HEK293 (cell line): ENCODE data around the gene NOG.

Experiments
- CTCF ChIP-seq: fragments of 450-650 bp; formaldehyde crosslinking; IDR thresholded peaks from 2 replicates; pipeline ENCODE4 v1.5.1; 2016; ENCODE audit warnings: missing biosample characterization, missing genetic modification characterization
- KLF10 ChIP-seq: fragments of 450-650 bp; IDR thresholded peaks from 2 replicates; pipeline ENCODE4 v1.5.1; 2018; ENCODE audit warnings: missing biosample characterization, mild to moderate bottlenecking, missing genetic modification characterization
- TCF7L2 ChIP-seq: IDR thresholded peaks from 2 replicates; pipeline ENCODE4 v1.6.1; 2011; ENCODE audit warnings: low read depth, mild to moderate bottlenecking, inconsistent platforms, low read length, moderate library complexity, borderline replicate concordance
- YY1 ChIP-seq: fragments of 450-650 bp; formaldehyde crosslinking; IDR thresholded peaks from 2 replicates; pipeline ENCODE4 v1.5.1; 2018; ENCODE audit warnings: missing biosample characterization, missing genetic modification characterization
- ZNF121 ChIP-seq: fragments of 450-650 bp; formaldehyde crosslinking; IDR thresholded peaks from 2 replicates; pipeline ENCODE4 v1.5.1; 2016; ENCODE audit warnings: missing biosample characterization, missing genetic modification characterization
- ZNF138 ChIP-seq: fragments of 450-650 bp; formaldehyde crosslinking; IDR thresholded peaks from 2 replicates; pipeline ENCODE4 v1.5.1; 2016; ENCODE audit warnings: missing biosample characterization, missing genetic modification characterization, borderline replicate concordance
- ZNF391 ChIP-seq: fragments of 450-650 bp; formaldehyde crosslinking; IDR thresholded peaks from 2 replicates; pipeline ENCODE4 v1.5.1; 2016; ENCODE audit warnings: low read depth, missing biosample characterization, missing genetic modification characterization, borderline replicate concordance
- ZNF530 ChIP-seq: fragments of 450-650 bp; formaldehyde crosslinking; IDR thresholded peaks from 2 replicates; pipeline ENCODE4 v1.5.1; 2016; ENCODE audit warnings: low read depth, missing biosample characterization, missing genetic modification characterization
- ZNF785 ChIP-seq: fragments of 450-650 bp; formaldehyde crosslinking; IDR thresholded peaks from 2 replicates; pipeline ENCODE4 v1.5.1; 2016; ENCODE audit warnings: missing biosample characterization, missing genetic modification characterization
- ZNF830 ChIP-seq: fragments of 450-650 bp; IDR thresholded peaks from 2 replicates; pipeline ENCODE4 v1.5.0; 2018; ENCODE audit warnings: missing biosample characterization, missing genetic modification characterization, low read depth, mild to moderate bottlenecking, moderate library complexity
- ZSCAN16 ChIP-seq: fragments of 450-650 bp; formaldehyde crosslinking; IDR thresholded peaks from 2 replicates; pipeline ENCODE4 v1.5.1; 2016; ENCODE audit warnings: missing biosample characterization, missing genetic modification characterization
- TF ChIP-seq, protein P1 (sequence below): fragments of 450-650 bp; formaldehyde crosslinking; IDR thresholded peaks from 2 replicates; pipeline ENCODE4 v1.5.1; 2016; ENCODE audit warnings: missing biosample characterization, missing genetic modification characterization, low read depth
- TF ChIP-seq, protein P2 (sequence below): fragments of 450-650 bp; formaldehyde crosslinking; IDR thresholded peaks from 2 replicates; pipeline ENCODE4 v1.5.1; 2016; ENCODE audit warnings: missing biosample characterization, missing genetic modification characterization
- TF ChIP-seq, protein P3 (sequence below): fragments of 450-650 bp; formaldehyde crosslinking; IDR thresholded peaks from 2 replicates; pipeline ENCODE4 v1.5.1; 2016; ENCODE audit warnings: missing biosample characterization, missing genetic modification characterization

- TF ChIP-seq, protein P1, sequence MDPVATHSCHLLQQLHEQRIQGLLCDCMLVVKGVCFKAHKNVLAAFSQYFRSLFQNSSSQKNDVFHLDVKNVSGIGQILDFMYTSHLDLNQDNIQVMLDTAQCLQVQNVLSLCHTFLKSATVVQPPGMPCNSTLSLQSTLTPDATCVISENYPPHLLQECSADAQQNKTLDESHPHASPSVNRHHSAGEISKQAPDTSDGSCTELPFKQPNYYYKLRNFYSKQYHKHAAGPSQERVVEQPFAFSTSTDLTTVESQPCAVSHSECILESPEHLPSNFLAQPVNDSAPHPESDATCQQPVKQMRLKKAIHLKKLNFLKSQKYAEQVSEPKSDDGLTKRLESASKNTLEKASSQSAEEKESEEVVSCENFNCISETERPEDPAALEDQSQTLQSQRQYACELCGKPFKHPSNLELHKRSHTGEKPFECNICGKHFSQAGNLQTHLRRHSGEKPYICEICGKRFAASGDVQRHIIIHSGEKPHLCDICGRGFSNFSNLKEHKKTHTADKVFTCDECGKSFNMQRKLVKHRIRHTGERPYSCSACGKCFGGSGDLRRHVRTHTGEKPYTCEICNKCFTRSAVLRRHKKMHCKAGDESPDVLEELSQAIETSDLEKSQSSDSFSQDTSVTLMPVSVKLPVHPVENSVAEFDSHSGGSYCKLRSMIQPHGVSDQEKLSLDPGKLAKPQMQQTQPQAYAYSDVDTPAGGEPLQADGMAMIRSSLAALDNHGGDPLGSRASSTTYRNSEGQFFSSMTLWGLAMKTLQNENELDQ, result no peak
- TF ChIP-seq ZNF785 (tag by site-specific recombination), result no peak
- no peak for TF ChIP-seq ZNF121 (tag by site-specific recombination)
- TF ChIP-seq KLF10 (tag by site-specific recombination), result no peak
- no peak for TF ChIP-seq ZNF830 (tag by site-specific recombination)
- no peak for TF ChIP-seq ZSCAN16 (tag by site-specific recombination)
- TF ChIP-seq YY1 (tag by site-specific recombination), result no peak
- no peak for TF ChIP-seq ZNF138 (tag by site-specific recombination)
- TF ChIP-seq CTCF (tag by site-specific recombination), result no peak
- no peak for TF ChIP-seq ZNF530 (tag by site-specific recombination)
- TF ChIP-seq, protein P2, sequence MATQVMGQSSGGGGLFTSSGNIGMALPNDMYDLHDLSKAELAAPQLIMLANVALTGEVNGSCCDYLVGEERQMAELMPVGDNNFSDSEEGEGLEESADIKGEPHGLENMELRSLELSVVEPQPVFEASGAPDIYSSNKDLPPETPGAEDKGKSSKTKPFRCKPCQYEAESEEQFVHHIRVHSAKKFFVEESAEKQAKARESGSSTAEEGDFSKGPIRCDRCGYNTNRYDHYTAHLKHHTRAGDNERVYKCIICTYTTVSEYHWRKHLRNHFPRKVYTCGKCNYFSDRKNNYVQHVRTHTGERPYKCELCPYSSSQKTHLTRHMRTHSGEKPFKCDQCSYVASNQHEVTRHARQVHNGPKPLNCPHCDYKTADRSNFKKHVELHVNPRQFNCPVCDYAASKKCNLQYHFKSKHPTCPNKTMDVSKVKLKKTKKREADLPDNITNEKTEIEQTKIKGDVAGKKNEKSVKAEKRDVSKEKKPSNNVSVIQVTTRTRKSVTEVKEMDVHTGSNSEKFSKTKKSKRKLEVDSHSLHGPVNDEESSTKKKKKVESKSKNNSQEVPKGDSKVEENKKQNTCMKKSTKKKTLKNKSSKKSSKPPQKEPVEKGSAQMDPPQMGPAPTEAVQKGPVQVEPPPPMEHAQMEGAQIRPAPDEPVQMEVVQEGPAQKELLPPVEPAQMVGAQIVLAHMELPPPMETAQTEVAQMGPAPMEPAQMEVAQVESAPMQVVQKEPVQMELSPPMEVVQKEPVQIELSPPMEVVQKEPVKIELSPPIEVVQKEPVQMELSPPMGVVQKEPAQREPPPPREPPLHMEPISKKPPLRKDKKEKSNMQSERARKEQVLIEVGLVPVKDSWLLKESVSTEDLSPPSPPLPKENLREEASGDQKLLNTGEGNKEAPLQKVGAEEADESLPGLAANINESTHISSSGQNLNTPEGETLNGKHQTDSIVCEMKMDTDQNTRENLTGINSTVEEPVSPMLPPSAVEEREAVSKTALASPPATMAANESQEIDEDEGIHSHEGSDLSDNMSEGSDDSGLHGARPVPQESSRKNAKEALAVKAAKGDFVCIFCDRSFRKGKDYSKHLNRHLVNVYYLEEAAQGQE (tag by site-specific recombination), result no peak
- no peak for TF ChIP-seq TCF7L2
- TF ChIP-seq, protein P3, sequence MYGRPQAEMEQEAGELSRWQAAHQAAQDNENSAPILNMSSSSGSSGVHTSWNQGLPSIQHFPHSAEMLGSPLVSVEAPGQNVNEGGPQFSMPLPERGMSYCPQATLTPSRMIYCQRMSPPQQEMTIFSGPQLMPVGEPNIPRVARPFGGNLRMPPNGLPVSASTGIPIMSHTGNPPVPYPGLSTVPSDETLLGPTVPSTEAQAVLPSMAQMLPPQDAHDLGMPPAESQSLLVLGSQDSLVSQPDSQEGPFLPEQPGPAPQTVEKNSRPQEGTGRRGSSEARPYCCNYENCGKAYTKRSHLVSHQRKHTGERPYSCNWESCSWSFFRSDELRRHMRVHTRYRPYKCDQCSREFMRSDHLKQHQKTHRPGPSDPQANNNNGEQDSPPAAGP (tag by site-specific recombination), result no peak
- no peak for TF ChIP-seq ZNF391
Measured at GRCh38 chr17:56639517-56639916, 46.0 kb downstream of the NOG start.
